AG04450 (cell line): ENCODE measurements around the gene SESTD1. TPM values are rescaled to one million over a fixed set of nuclear protein-coding genes. Genes with fewer than 3 reads are reported as not detected.
A peak's percentile ranks its signal among the peaks of the same experiment; 100 is the strongest.

Experiments used
- CTCF ChIA-PET: fragments of 300-600, 350-600 bp; formaldehyde crosslinking; extraction: SDS; loops from one replicate; lab custom pipeline; 2022; ENCODE audit warnings: antibody characterized with exemption, inconsistent platforms; lab: Charles Lee
- POLR2A ChIA-PET: fragments of 350-600 bp; formaldehyde crosslinking; extraction: SDS; loops from one replicate; lab custom pipeline; 2021; ENCODE audit warnings: antibody characterized with exemption, inconsistent platforms; lab: Yijun Ruan, JAX
- DNase-seq: peaks from one replicate; pipeline ENCODE4 v3.0.0-alpha.2; 2011; ENCODE audit warnings: low read depth, low spot score
- H3K27ac ChIP-seq: one replicate; pipeline ENCODE4 v1.5.1; 2012; ENCODE audit warnings: low read depth, low read length, control low read depth
- H3K27me3 ChIP-seq: one replicate; pipeline ENCODE4 v1.6.0; 2012; ENCODE audit warnings: low read length; ENCODE audit not compliant: control insufficient read depth, insufficient read depth
- H3K4me3 ChIP-seq: 2 replicates; pipeline ENCODE4 v1.5.1; 2011; ENCODE audit warnings: mild to moderate bottlenecking, low read depth, low read length, control low read depth
- H3K9me3 ChIP-seq: 2 replicates; pipeline ENCODE4 v1.5.1; 2012; ENCODE audit warnings: low read length; ENCODE audit not compliant: control insufficient read depth, insufficient read depth
- CTCF ChIP-seq: IDR thresholded peaks from 2 replicates; pipeline ENCODE4 v1.5.1; 2011; ENCODE audit warnings: low read depth, low read length, control low read depth, inconsistent platforms
- polyA plus RNA-seq: library from polyadenylated mRNA; depleted of rRNA; stranded (reverse); fragments of >200 nt; gene quantifications from 2 replicates; pipeline ENCODE4 v1.2.3, GENCODE V29; 2011

SESTD1 gene
- polyA plus RNA-seq, 1 experiment, result 24.3 TPM

- DNase-seq, result no peak
- no peak for TF ChIP-seq CTCF
- Histone ChIP-seq H3K27ac (no peak overlapping the region), H3K4me3 (peak overlapping the region; percentile 77), H3K27me3 (no peaks in the 10 kb centered on the region), H3K9me3 (no peaks in the 10 kb centered on the region)
- CTCF ChIA-PET, result no interaction called here
- POLR2A ChIA-PET, result no interaction called here
Measured at GRCh38 chr2:179265082-179265510, 464 bp upstream of the SESTD1 start.

GRCh38 chr2:179263446-179264367, 925 bp downstream of the SESTD1 start:
- no peak for TF ChIP-seq CTCF

GRCh38 chr2:179263015-179263414, 1.6 kb downstream of the SESTD1 start:
- ChIA-PET CTCF (interaction anchor here (1.2 to 1.7 kb wide), 4 partner anchors 9 to 44 kb away, joined by 3 to 8 read pairs (median 4); no protein-coding TSS in a partner anchor), POLR2A (no interaction called here)

More at GRCh38 chr2:179263446-179264367, 925 bp downstream of the SESTD1 start:
- DNase-seq, result no peak
- POLR2A ChIA-PET, result no interaction called here
- CTCF ChIA-PET, result interaction anchor here (1.2 to 1.7 kb wide), 4 partner anchors 9 to 45 kb away, joined by 3 to 8 read pairs (median 4); no protein-coding TSS in a partner anchor
- Histone ChIP-seq H3K9me3 (no peaks in the 10 kb centered on the region), H3K4me3 (peak overlapping the region; percentile 77), H3K27me3 (no peaks in the 10 kb centered on the region), H3K27ac (peak overlapping the region; percentile 42)

GRCh38 chr2:179262077-179262660, 2.5 kb downstream of the SESTD1 start:
- H3K27me3 ChIP-seq, result no peaks in the 10 kb centered on the region
- POLR2A ChIA-PET, result no interaction called here
- TF ChIP-seq CTCF, result no peak
- H3K27ac ChIP-seq, result no peak overlapping the region
- CTCF ChIA-PET, result interaction anchor here (1.2 to 1.7 kb wide), 3 partner anchors 8 to 43 kb away, joined by 4 to 8 read pairs (median 4); no protein-coding TSS in a partner anchor
- H3K9me3 ChIP-seq, result no peaks in the 10 kb centered on the region
- DNase-seq, result no peak
- no peak overlapping the region for H3K4me3 ChIP-seq

More at GRCh38 chr2:179263015-179263414, 1.6 kb downstream of the SESTD1 start:
- Histone ChIP-seq H3K27ac (no peak overlapping the region), H3K4me3 (peak overlapping the region; percentile 77), H3K9me3 (no peaks in the 10 kb centered on the region), H3K27me3 (no peaks in the 10 kb centered on the region)
- DNase-seq, result no peak
- TF ChIP-seq CTCF, result no peak
